ENCODE measurements around the gene KLHL22.
A peak's percentile ranks its signal among the peaks of the same experiment; 100 is the strongest.
"Not testable (repeated sequence)": the region's sequence is repeated elsewhere in the genome, so short reads cannot be mapped to it uniquely, and the experiment has no call there.

The KLHL22 gene

GRCh38 chr22:20412474-20413216 is 83.0 kb downstream of the KLHL22 start:
- in situ Hi-C loops (cut with MboI; ENCODE audit: low sequenced_read_pairs, unreplicated experiment): no loop called here
- TF ChIP-seq CTCF (IDR thresholded peaks at IDR 0.05; ENCODE audit: borderline replicate concordance, control extremely low read depth, extremely low read depth, insufficient read depth, missing control alignments): no peak
- no peak for DNase-seq (ENCODE audit: low spot score)

- in situ Hi-C loops (cut with MboI; ENCODE audit: low sequenced_read_pairs, unreplicated experiment); DNase-seq (ENCODE audit: low spot score): not testable (repeated sequence)
These were observed 86.2 kb downstream of the KLHL22 start for GRCh38 chr22:20409385-20409784.

DNA sequence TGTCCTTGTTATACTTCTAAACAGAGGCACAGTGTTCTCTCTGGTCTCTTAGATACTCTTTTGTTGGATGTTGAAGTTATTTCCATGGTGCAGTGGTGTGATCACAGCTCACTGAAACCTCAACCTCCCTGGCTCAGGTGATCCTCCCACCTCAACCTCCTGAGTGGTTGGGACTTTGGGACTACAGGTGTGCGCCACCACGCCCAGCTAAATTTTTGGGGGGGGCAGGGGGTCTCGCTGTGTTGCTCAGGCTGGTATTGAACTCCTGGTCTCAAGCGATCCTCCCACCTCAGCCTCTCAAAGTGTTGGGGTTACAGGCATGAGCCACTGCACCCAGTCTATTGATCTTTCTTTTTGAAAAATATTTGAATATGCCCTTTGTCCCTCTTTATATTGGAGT is 86.7 kb downstream of the KLHL22 start:
- no peak for TF ChIP-seq CTCF (IDR thresholded peaks at IDR 0.05; ENCODE audit: borderline replicate concordance, control extremely low read depth, extremely low read depth, insufficient read depth, missing control alignments)
- in situ Hi-C loops (cut with MboI; ENCODE audit: low sequenced_read_pairs, unreplicated experiment): no loop called here
- no peak for DNase-seq (ENCODE audit: low spot score)

DNA sequence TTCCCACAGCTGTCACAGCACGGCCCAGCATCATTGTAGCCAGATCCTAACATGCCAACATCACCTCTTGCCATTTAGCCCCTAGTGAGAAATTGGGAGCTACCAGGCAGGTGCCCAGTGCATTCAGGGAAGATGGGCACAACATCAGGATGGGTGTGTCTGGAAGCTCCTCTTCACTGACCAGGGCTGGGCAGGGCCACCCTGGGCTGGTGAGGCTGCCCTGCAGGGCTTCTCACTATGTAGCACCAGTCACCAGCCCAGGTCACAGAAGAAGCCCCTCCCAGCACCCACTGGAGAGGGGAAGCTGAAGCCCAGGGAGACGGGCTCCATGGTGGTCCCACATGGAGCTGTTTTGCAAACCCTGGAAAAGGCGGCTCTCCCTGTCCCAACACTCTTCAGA is 87.8 kb downstream of the KLHL22 start:
- no peak for TF ChIP-seq CTCF (IDR thresholded peaks at IDR 0.05; ENCODE audit: borderline replicate concordance, control extremely low read depth, extremely low read depth, insufficient read depth, missing control alignments)
- DNase-seq (ENCODE audit: low spot score): no peak
- in situ Hi-C loops (cut with MboI; ENCODE audit: low sequenced_read_pairs, unreplicated experiment): no loop called here

DNA sequence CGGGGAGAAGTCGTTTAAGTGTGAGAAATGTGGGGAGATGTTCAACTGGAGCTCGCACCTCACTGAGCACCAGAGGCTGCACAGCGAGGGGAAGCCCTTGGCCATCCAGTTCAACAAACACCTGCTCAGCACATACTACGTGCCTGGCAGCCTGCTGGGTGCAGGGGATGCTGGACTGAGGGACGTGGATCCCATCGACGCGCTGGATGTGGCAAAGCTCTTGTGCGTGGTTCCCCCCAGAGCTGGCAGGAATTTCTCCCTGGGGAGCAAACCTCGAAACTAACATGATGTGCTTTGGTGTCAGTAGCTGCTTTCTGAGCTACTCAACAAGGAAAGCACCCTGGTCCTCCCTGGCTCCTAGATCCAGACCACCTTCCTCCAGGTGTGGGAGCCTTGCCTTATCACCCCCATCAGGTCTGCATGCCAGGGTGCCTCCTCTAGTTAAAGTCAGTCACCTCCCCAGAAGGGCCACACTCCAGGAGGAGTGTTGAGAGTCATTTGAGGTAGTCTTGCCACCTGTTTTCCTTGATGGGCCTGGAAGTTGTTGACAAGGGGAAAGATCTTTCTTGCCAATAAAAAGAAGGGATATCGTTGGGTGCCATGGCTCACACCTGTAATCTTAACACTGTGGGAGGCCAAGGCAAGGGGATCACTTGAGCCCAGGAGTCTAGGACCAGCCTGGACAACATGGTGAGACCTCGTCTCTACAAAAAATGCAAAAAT is 88.7 kb downstream of the KLHL22 start:
- no peak for TF ChIP-seq CTCF (IDR thresholded peaks at IDR 0.05; ENCODE audit: borderline replicate concordance, control extremely low read depth, extremely low read depth, insufficient read depth, missing control alignments)
- in situ Hi-C loops (cut with MboI; ENCODE audit: low sequenced_read_pairs, unreplicated experiment): no loop called here
- peak; percentile 23 for DNase-seq (ENCODE audit: low spot score)

DNA sequence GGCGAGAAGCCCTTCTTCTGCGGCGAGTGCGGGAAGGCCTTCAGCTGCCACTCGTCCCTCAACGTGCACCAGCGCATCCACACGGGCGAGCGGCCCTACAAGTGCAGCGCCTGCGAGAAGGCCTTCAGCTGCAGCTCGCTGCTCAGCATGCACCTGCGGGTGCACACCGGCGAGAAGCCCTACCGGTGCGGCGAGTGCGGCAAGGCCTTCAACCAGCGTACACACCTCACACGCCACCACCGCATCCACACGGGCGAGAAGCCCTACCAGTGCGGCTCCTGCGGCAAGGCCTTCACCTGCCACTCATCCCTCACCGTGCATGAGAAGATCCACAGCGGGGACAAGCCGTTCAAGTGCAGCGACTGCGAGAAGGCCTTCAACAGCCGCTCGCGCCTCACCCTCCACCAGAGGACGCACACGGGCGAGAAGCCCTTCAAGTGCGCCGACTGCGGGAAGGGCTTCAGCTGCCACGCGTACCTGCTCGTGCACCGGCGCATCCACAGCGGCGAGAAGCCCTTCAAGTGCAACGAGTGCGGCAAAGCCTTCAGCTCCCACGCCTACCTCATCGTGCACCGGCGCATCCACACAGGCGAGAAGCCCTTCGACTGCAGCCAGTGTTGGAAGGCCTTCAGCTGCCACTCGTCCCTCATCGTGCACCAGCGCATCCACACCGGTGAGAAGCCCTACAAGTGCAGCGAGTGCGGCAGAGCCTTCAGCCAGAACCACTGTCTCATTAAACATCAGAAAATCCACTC is 89.5 kb downstream of the KLHL22 start:
- TF ChIP-seq CTCF (IDR thresholded peaks at IDR 0.05; ENCODE audit: borderline replicate concordance, control extremely low read depth, extremely low read depth, insufficient read depth, missing control alignments): no peak
- in situ Hi-C loops (cut with MboI; ENCODE audit: low sequenced_read_pairs, unreplicated experiment): no loop called here
- no peak for DNase-seq (ENCODE audit: low spot score)
